Upper lobe of right lung (tissue), 1 donor: ENCODE measurements around the gene KCND3. TPM values are rescaled to one million over a fixed set of nuclear protein-coding genes. Genes with fewer than 3 reads are reported as not detected.

Experiments used
- ATAC-seq: fragments of 200-7000 bp; cut with Tn5 transposase; one replicate; pipeline ENCODE4 v1.9.1; 2020; ENCODE audit warnings: mild to moderate bottlenecking, moderate library complexity
- DNase-seq: peaks from one replicate; pipeline ENCODE4 v3.0.0-alpha.2; 2020
- H3K27ac ChIP-seq: fragments of 200-600 bp; one replicate; pipeline ENCODE4 v1.8.0; 2022
- H3K27me3 ChIP-seq: fragments of 200-600 bp; one replicate; pipeline ENCODE4 v1.8.0; 2022; ENCODE audit warnings: mild to moderate bottlenecking
- H3K36me3 ChIP-seq: fragments of 200-600 bp; one replicate; pipeline ENCODE4 v1.8.0; 2022
- H3K4me1 ChIP-seq: fragments of 200-600 bp; one replicate; pipeline ENCODE4 v1.8.0; 2022
- H3K4me3 ChIP-seq: fragments of 200-600 bp; one replicate; pipeline ENCODE4 v1.8.0; 2022; ENCODE audit warnings: mild to moderate bottlenecking
- H3K9me3 ChIP-seq: fragments of 200-600 bp; one replicate; pipeline ENCODE4 v1.8.0; 2022
- intact Hi-C: fragments of 100-400 bp; cut with DNase I; formaldehyde crosslinking; loops from one replicate; pipeline ENCODE4 v1.11.0; 2022
- total RNA-seq: library from RNA; stranded (reverse); fragmentation: NEBNext Ultra II Directional; extraction: Animal tissue kit (Norgen Biotek cat#: 25700); gene quantifications from one replicate; pipeline ENCODE4 v1.2.1, GENCODE V29; 2021
- TF ChIP-seq, protein P1 (sequence below): fragments of 200-600 bp; IDR thresholded peaks from one replicate; pipeline ENCODE4 v1.8.0; 2022; ENCODE audit warnings: antibody characterized with exemption
- donor health status: DM: no; HTN: yes; CAD: no; lungs with severe emphysema.

Gene KCND3
- total RNA-seq, 1 donor from 2014 or later, result 6.3 TPM

DNA sequence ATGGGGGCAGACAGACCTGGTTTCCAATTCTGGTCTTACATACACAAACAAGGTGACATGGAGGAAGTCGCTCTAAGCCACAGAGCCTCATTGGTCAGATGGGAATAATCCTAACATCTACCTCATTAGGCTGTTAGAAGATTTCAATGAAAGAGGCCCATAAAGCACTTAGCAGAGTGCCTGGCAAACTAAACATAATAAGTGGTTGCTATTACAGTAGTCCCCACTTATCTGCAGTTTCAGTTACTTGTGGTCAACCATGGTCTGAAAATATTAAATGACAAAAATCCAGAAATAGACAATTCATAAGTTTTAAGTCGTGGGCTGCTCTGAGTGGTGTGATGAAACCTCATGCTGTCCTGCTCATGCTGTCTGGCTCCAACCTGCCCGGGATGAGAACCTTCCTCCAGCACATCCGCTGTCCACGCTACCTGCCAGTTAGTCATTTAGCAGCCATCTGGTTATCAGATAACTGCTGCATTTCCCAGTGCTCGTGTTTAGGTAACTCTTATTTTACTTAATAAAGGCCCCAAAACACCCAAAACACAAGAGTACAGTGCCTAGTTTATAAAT, 121.5 kb downstream of the KCND3 start:
- no peaks in the 10 kb centered on the region for H3K9me3 ChIP-seq
- H3K4me1 ChIP-seq, result no peaks in the 10 kb centered on the region
- TF ChIP-seq, protein P1, sequence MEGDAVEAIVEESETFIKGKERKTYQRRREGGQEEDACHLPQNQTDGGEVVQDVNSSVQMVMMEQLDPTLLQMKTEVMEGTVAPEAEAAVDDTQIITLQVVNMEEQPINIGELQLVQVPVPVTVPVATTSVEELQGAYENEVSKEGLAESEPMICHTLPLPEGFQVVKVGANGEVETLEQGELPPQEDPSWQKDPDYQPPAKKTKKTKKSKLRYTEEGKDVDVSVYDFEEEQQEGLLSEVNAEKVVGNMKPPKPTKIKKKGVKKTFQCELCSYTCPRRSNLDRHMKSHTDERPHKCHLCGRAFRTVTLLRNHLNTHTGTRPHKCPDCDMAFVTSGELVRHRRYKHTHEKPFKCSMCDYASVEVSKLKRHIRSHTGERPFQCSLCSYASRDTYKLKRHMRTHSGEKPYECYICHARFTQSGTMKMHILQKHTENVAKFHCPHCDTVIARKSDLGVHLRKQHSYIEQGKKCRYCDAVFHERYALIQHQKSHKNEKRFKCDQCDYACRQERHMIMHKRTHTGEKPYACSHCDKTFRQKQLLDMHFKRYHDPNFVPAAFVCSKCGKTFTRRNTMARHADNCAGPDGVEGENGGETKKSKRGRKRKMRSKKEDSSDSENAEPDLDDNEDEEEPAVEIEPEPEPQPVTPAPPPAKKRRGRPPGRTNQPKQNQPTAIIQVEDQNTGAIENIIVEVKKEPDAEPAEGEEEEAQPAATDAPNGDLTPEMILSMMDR, result no peak
- no peak overlapping the region for H3K27ac ChIP-seq
- H3K4me3 ChIP-seq, result no peak overlapping the region
- ATAC-seq, result no peak
- H3K36me3 ChIP-seq, result no peaks in the 10 kb centered on the region
- intact Hi-C loops, result no loop called here
- no peaks in the 10 kb centered on the region for H3K27me3 ChIP-seq
- no peak for DNase-seq

DNA sequence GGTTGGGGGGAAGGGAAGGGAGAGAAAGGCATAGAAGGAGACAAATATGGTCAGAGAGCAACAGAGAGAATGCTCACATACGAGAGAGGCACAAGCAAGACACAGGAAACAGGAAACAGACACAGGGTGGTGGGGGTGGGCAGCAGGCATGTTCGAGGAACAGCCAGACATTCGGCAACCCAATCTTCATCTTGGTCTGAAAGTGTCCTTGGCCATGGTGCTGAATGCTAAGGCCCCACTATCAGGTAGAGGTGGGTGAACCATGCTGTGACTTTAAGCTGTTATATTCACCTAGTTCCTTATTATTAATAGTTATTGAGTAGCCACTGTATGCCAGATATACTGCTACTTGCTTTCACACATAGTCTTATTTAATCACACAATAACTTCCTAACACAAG, 124.6 kb downstream of the KCND3 start:
- DNase-seq (no peak), ATAC-seq (no peak)
- intact Hi-C loops, result no loop called here
- no peak overlapping the region for H3K27ac ChIP-seq
- H3K36me3 ChIP-seq, result no peaks in the 10 kb centered on the region
- TF ChIP-seq, protein P1, result no peak
- H3K27me3 ChIP-seq, result no peaks in the 10 kb centered on the region
- no peaks in the 10 kb centered on the region for H3K9me3 ChIP-seq
- no peaks in the 10 kb centered on the region for H3K4me1 ChIP-seq
- no peak overlapping the region for H3K4me3 ChIP-seq

DNA sequence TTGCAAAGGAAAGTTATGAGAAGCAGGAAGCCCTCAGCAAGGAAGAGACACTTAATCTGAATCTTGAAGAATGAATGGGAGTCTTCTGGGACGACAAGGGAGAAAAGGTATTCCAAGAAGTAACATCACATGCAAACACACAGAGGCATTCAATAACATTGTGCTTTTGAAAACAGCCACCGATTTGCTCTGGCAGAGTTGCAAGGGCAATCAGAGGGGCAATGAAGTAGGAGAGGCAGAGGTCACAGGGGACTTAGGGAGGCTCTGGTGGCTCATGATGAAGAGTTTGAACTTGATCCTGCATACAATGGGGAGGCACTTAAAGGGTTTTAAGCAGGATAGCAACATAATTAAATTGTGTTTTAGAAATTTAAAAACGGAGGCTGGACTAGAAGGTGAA, 126.1 kb downstream of the KCND3 start:
- DNase-seq, result no peak
- H3K36me3 ChIP-seq, result no peaks in the 10 kb centered on the region
- intact Hi-C loops, result no loop called here

GRCh38 chr1:111862599-111862998, 126.9 kb downstream of the KCND3 start:
- H3K36me3 ChIP-seq, result no peaks in the 10 kb centered on the region
- TF ChIP-seq, protein P1, result no peak
- intact Hi-C loops, result no loop called here

More for the DNA sequence above, 126.1 kb downstream of the KCND3 start:
- Histone ChIP-seq H3K4me3 (no peak overlapping the region), H3K27ac (no peak overlapping the region), H3K4me1 (no peaks in the 10 kb centered on the region), H3K9me3 (no peaks in the 10 kb centered on the region), H3K27me3 (no peaks in the 10 kb centered on the region)
- ATAC-seq, result no peak
- TF ChIP-seq, protein P1, result no peak

DNA sequence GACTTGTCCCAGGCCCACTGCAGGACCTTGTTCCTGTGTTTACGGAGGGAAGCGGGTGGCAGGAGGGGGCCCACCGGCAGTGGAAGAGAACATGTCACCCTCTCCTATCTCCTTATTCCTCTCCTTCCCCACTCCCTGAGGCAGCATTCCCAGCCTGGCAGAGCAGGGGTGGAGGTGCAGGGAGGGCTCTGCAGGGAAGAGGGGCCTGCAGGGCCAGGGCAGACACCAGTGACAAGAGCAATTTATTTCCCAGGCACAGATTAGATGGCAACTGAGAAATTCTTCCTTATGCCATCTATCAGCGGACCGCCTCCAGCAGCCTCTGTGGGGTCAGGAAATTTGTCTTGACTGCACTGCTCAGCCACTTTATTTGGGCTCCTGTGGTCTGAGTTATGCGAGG, 127.9 kb downstream of the KCND3 start:
- intact Hi-C loops, result no loop called here
- Histone ChIP-seq H3K27ac (no peak overlapping the region), H3K9me3 (no peaks in the 10 kb centered on the region), H3K4me3 (no peak overlapping the region), H3K36me3 (no peaks in the 10 kb centered on the region), H3K27me3 (no peaks in the 10 kb centered on the region), H3K4me1 (no peaks in the 10 kb centered on the region)
- ATAC-seq (no peak), DNase-seq (no peak)
- TF ChIP-seq, protein P1, result no peak

More at GRCh38 chr1:111862599-111862998, 126.9 kb downstream of the KCND3 start:
- no peaks in the 10 kb centered on the region for H3K4me1 ChIP-seq
- no peak overlapping the region for H3K27ac ChIP-seq
- H3K4me3 ChIP-seq, result no peak overlapping the region
- no peaks in the 10 kb centered on the region for H3K9me3 ChIP-seq
- DNase-seq (no peak), ATAC-seq (no peak)
- no peaks in the 10 kb centered on the region for H3K27me3 ChIP-seq

- Histone ChIP-seq H3K4me3 (no peak overlapping the region), H3K4me1 (no peaks in the 10 kb centered on the region), H3K36me3 (no peaks in the 10 kb centered on the region), H3K27ac (no peak overlapping the region), H3K27me3 (no peaks in the 10 kb centered on the region), H3K9me3 (no peaks in the 10 kb centered on the region)
- no peak for ATAC-seq
- intact Hi-C loops, result no loop called here
- TF ChIP-seq, protein P1, result no peak
- no peak for DNase-seq
Measured at GRCh38 chr1:111857194-111857651, 132.2 kb downstream of the KCND3 start.
